NCI-H1048 (cell line): ENCODE results near the gene FAF1.
"Not testable (repeated sequence)": the region's sequence is repeated elsewhere in the genome, so short reads cannot be mapped to it uniquely, and the experiment has no call there.

Source experiments
- DNase-seq: peaks from one replicate; lab custom pipeline; 2025; lab: John Stamatoyannopoulos, UW

Gene FAF1

DNA sequence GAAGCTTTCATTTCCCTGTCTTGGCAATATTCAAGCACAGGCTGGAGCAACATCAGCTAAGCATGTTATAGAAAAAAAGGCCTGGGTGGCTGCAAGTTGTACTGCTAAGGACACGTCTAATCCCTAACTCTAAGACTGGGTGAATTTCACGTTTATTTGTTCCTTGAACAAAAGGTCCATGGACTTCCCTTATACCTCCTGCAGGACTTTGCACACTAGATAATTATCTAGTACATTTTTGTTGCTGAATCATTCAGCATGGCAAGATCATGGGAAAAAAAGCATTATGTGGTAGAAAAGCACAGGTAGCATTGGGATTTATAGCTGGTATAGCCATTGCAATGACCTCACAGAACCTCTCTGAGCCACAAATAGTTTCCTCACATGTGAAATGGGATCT is 406.1 kb downstream of the FAF1 start:
- DNase-seq = no peak

DNA sequence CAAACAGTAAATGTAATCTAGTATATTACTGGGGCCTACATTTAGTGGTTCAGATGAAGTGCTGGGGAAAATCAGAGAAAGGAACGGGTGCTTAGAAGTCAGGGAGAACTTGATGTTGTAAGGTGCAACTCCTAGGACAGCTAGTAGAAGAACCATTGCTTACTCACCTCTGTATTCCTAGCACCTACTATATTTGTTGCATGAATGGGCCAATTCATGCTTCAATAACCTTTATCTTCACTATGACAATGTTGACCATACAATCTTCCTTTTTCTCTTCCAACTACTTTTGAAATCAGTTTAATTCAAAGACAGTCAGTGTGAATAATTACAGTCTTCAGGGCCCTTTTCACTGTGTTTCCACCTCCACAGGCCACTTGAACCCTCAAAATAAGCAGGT is 411.8 kb downstream of the FAF1 start:
- DNase-seq = no peak

DNA sequence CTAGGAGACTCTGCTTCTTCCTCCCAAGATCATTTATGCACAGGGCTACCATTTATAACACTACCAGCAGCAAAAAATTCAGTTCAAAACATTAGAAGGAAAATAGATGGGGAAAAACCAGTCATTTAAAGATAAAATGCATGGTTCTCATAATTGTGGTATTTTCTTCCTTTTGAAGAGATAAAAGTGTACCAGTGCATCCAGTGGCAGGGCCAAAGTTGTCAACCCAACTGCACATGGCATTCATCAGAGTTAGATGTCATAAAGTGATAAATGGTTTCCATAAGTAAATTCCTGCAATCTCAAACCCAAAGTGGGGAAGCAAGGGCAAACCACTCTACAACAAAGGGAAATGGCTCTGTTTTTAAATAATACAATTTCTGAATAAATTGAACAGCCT is 417.7 kb downstream of the FAF1 start:
- DNase-seq = no peak

DNA sequence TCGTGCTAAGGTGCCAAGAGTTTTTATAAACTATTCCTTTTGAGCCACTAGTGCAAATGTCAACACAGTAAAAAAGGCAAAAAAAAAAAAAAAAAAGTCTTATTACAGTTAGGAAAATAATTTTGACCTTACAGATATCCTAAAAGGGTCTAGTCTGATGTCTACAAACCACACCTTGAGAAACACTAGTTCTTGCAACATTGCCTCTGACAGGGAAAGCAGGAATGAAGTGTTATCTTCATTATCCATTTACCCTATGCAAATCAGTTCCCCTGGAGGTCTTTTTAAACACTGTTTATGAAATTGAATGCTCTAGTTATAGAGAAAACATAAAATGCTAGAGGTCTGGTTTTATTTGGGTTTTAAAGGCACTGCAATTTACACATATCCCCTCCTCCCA is 421.6 kb downstream of the FAF1 start:
- no peak for DNase-seq

DNA sequence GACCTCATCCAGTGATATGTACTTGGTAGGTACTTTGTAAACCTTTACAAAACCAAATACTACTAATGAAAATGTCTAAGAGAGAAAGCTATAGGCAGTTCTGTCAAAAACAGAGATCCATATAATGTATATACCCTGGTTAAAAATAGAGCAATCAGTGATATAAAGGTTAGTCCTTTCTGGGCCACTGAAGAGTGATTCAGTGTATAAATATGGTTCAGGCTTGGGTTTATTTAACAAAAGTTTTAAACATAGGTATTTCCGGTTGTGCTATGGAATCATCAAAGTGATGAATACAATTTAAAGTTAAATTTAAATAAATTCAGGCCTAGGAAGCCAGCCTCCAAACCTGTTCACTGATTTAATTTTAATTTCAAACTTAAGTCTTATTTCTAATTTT is 428.5 kb downstream of the FAF1 start:
- DNase-seq = no peak

DNA sequence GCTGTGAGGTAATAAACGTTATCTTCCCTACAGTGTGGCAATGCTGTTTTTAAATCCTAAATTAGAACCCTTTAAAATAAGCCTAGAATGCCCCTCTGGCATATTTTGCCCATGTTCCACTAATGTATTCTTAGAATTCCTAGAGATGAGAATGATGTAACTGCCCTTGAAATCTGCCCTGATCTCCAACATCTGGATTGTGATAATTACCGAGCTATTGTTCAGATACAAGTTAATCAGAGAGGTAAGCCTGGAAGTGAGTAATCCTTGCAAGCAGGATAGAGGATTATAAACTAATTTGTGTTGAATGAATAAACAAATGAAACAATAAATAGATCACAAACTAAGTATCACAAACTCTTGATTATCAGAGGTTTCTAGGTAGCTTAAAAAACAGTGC is 429.0 kb downstream of the FAF1 start:
- no peak for DNase-seq

DNA sequence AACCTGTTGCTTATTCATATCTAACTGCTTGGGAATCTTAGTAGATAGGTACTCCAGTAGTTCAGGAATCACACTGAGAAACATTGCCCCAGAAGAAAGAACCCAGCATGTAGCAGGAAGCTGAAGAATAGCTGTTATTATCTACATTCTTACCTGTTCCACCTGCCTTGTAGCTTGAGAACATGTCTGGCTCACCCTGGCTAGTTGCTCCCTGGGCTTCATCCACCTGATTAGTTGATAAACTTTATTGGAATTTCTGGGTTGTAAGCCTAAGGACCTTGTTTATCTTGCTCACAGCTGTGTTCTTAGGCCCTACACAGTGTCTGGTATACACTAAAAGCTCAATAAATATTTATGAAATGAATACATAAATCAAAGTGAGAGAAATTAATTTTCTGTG is 430.6 kb downstream of the FAF1 start:
- DNase-seq = no peak

DNA sequence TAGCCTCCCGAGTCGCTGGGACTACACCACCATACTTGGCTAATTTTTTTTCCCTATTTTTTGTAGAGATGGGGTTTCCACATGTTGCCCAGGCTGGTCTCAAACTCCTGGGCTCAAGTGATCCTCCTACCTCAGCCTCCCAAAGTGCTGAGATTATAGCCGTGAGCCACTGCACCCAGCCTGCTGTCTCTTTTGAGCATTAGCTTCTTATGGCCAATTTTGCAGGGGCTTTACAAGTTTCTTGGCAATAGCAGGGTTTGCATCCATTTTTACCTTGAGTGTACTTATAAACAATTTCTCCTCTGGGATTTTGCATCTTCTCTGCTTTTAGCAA is 432.1 kb downstream of the FAF1 start:
- not testable (repeated sequence) for DNase-seq

DNA sequence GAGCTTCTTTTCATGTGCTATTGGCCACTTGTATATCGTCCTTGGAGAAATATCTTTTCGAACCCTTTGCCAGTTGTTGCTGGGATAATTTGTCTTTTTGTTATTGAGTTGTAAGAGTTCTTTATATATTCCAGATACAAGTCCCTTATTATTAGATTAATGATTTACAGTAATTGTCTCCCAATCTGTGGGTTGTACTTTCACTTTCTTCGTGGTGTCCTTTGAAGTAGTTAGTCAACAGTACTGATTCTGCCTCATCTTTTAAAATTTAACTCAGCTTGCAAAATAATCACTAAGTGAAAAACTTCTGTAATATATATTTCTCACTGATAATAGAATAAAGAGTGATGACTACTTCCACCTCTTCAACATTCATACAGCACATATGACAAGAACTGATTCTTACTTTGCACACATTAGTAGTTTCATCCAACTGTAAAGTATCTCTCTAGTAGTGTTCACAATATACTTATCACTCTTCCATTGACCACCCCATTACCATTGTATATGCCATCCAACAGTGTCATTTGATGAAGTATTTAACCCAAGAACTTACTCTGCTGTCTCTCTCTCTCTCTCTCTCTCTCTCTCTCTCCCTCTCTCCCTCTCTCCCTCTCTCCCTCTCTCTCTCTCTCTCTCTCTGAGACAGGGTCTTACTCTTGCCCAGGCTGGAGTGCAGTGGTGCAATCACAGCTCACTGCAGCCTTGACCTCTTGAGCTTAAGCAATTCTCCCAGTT is 432.6 kb downstream of the FAF1 start:
- DNase-seq = no peak

DNA sequence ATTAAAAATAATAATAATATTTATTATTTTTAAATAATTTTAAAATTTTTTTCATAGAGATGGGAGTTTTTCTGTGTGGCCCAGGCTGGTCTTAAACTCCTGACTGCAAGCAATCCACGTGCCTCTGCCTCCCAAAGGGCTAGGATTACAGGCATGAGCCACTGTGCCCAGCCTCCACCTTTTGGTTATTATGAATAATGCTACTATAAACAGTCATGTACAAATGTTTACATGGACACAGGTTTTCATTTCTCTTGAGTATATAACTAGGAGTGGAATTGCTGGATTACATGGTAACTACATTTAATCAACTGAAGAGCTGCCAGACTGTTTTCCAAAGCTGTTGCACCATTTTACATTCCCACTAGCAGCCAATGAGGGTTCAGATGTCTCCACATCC is 433.6 kb downstream of the FAF1 start:
- no peak for DNase-seq

DNA sequence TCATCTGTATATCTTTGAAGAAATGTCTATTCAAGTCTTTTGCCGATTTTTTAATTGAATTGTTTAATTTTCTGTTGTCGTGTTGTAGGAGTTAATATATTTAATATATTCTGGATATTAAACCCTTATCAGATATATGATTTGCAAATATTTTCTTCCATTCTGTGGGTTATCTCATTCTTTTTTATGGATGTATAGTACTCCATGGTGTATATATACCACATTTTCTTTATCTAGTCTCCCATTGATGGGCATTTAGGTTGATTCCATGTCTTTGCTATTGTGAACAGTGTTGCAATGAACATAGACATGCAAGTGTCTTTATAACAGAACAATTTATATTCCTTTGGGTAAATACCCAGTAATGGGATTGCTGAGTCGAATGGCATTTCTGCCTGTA is 436.5 kb downstream of the FAF1 start:
- no peak for DNase-seq

DNA sequence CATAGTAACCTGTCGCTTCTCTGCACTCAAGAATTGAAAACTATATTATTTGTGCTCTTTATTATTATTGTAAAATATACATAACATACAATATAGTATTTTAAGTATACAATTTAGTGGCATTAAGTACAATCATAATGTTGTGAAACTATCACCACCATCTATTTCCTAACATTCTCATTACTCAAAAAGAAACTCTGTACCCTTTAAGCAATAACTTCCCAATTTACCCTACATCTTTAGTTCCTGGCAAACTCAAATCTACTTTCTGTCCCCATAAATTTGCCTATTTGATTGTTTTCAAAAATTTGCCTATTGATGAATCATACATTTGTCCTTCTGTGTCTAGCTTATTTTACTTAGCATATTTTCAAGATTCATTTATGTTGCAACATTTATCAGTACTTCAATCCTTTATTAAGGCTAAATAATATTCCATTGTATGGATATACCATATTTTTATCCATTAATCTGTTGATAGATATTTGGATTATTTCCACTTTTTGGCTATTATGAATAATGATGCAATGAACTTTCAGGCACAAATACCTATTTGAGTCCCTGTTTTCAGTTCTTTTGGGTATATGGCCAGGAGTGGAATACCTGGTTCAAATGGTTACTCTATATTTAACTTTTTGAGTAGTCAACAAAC is 437.2 kb downstream of the FAF1 start:
- no peak for DNase-seq

DNA sequence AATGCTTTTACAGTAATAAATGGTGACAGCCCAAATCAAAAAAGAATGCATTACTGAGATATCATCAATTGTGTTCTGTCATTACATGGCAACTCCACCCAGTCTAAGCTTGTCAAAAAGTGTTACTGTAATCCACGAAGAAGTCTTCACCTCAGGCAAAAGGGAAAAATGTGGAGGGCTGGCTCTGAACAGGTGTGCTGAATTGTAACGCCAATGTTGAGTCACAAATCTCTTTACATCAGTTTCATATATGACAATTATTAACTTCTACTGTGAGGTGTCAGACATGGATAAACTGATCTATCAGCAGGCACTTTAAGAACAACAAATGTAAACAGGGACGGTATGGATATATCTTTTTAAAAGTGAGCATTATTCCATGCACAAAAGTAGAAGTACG is 438.4 kb downstream of the FAF1 start:
- DNase-seq = no peak

DNA sequence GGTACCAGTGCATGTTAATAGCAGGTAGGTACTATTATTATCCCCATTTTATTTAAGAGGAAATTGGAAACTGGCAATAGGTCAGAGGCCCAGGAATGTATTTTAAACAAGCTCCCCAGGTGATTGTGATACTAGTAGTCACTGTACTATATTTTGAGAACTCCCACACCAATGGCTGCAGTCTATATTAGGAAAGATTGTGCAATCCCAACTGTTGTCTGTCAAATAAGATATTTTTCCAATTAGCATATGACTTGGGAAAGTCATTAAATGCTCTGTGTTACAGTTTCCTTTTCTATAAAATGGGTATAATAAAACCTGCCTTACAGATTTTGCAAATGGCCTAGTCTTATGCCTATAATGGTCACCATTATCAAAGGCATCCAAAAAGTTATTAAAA is 442.6 kb downstream of the FAF1 start:
- DNase-seq = no peak

DNA sequence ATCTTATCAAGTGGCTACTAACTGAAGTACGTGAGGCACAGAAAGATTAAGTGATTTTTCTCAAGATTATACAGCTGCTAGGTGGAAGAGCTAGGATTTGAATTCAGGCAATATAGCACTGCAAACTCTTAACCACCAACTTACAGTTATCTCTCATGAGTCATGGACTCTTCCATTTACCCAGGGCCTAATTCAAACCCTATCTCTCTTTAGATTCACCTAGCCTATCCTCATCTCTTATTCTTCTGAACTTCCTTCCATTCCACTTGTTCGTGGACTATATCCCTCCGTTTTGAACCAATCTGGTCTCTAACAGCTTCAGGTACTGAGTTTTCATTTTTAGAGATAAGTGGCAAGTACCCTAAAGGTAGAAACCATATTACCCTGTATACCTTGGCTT is 444.0 kb downstream of the FAF1 start:
- no peak for DNase-seq

DNA sequence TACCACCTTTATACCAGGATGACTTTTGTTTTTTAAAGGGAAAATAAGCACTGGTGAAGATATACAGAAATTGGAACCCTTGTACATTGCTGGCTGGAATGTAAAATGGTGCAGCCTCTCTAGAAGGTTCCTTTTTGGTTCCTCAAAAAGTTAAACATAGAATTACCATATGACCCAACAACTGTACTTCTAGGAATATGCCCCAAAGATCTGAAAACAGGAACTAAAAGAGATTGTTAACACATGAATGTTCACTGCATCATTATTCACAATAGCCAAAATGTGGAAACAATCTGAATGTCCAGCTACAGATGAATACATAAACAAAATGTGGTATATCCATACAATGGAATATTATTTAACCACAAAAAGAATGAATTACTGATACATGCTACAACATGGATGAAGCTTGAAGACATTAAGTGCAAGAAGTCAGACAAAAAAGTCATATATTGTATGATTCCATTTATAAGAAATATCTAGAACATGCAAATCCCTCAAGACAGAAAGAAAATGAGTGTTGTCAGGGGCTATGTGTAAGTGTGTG is 452.0 kb downstream of the FAF1 start:
- DNase-seq = no peak

DNA sequence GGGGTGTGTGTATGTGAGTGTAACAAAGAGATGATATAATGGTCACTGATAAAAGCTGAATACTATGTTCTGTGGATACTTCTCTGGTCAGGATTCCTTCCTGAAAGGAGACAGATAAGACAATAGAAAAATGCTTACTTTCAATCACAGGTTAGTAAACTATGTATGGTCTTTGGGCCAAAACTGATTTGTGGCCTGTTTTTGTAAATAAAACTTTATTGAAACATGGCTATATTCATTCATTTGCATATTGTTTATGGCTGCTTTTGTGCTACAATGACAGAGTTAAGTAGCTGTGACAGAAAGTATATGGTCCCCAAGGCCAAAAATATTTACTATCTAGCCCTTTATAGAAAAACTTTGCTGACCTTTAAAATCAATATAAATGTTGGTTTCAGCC is 454.6 kb downstream of the FAF1 start:
- DNase-seq = no peak

DNA sequence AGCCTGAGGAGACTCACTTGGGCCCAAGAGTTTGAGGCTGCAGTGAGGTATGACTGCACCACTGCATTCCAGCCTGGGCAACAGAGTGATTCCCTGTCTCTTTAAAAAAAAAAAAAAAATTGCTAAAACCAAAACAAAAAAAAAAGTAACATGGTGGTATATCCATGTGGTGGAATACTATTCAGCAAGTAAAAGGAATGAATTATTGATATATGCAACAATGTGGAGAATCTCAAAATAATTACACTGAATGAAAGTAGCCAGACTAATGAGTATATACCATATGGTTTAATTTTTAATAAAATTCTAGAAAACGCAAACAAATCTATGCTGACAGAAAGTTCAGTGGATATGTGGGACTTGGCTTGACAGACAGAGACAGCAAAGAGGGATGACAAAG is 456.6 kb downstream of the FAF1 start:
- DNase-seq = no peak

DNA sequence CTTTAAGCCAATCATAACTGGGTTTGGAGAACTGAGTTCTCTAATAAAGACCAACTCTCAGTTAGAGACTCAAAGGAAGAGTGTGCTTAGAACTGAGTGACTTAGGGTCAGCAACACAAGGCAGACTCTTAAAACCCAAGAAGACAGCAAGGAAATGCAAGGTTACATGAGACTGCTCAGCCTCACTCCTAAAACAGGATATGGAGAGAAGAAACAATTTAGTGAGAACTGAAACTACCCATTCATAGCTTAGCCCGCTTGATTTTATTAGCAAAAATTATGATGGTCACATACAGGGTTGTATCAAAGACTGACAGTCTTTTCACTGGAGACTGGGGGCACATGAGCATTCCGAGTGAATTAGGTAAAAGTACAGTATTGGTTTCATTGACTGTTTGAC is 457.9 kb downstream of the FAF1 start:
- no peak for DNase-seq

DNA sequence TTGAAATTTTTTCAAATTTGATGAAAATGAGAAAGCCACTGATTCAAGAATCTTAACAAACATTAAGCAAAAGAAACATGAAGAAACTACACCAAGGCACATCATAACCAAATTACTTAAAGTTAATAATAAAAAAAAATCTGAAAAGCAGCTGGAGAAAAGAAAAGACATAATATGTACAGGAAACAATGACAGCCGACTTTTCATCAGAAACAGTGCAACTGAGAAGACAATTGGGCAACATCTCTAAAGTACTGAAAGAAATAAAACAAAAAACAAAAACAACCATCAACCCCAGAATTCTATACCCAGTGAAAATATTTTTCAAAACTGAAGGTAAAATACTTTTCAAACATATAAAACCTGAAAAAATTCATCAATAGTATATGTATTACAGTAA is 463.1 kb downstream of the FAF1 start:
- DNase-seq = no peak

DNA sequence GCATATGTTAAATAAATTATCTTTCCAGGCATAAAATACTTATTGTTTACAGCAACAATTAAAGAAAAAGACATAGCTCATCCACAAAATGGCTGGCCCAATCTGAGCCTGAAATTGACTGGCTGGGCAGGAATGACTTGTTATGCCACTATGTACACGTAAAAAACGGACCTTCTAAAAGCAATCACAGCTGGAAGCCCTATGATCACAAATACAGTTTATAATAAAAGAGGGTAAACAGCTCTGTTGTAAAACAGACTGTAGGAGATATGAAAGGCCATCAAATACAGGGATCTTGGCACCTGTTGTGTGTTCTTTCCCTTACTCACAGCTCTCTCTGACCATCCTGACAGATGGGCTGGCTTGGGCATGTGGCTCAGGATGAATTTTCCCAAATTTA is 466.4 kb downstream of the FAF1 start:
- no peak for DNase-seq

DNA sequence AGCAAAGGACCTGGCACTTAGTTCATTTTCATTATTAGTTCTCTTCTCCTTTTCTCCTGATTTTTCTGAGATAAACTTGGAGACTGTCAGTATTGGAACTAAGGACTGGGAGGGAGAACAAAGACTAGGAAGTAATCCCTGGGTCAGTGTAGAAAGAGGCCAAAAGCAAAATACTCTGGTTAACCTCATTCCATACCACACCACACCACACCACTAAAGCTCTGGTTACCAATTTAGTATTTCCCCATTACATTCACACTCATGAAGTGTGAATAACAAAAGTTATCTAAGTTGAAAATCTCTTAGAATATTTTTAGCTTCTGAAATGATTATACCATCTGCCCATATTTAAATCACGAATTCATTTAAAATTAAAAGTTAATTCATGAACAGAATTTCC is 467.9 kb downstream of the FAF1 start:
- no peak for DNase-seq

DNA sequence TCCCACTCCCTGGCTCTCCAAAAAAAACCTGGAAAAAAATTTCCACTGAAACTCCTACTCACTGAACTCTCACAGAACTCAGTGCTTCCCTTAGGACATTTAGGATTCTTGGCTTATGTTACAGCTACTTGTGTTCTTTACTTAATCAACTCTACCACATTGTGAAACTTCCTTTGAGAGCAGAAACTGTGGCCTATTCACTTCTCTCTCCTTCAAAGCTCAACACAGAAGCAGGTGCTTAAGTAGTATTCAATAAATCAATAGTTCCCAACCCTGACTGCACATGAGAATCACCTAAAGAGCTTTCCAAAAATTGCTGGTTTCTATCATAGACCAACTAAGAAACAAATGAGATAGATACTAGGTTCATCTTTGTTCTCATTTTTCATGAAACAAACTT is 468.9 kb downstream of the FAF1 start:
- DNase-seq = no peak

DNA sequence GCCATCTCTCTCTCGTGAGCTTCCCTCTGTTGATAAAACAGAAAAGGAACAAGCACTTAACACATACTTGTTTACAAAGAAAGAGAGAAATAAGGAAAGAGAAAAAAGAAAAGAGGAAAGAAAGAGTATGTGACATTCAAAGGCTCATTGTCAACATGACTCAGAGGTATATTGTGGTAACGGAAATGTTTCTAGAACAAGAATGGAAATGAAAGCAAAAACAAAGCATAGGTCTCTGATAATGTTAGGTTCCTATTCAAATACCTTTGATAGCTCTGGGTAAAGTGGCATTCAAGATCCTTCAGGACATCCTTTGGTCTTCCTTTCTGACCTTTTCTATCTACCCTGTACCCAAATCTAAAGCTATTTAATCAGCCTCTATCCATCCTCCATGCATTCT is 469.4 kb downstream of the FAF1 start:
- DNase-seq = no peak
